Activated CD4-positive, CD25-positive, alpha-beta regulatory T cell treated with anti-CD3 and anti-CD28 coated beads, Interleukin-2, amount 50 U/mL, for 16 hours (primary cell): ENCODE data around the gene LPIN3.
A peak's percentile ranks its signal among the peaks of the same experiment; 100 is the strongest.
"Not testable (repeated sequence)": the region's sequence is repeated elsewhere in the genome, so short reads cannot be mapped to it uniquely, and the experiment has no call there.

Source experiments
- DNase-seq: peaks from one replicate; pipeline ENCODE4 v3.0.0-alpha.2; 2020; ENCODE audit warnings: low read depth, low spot score

Gene LPIN3, protein sequence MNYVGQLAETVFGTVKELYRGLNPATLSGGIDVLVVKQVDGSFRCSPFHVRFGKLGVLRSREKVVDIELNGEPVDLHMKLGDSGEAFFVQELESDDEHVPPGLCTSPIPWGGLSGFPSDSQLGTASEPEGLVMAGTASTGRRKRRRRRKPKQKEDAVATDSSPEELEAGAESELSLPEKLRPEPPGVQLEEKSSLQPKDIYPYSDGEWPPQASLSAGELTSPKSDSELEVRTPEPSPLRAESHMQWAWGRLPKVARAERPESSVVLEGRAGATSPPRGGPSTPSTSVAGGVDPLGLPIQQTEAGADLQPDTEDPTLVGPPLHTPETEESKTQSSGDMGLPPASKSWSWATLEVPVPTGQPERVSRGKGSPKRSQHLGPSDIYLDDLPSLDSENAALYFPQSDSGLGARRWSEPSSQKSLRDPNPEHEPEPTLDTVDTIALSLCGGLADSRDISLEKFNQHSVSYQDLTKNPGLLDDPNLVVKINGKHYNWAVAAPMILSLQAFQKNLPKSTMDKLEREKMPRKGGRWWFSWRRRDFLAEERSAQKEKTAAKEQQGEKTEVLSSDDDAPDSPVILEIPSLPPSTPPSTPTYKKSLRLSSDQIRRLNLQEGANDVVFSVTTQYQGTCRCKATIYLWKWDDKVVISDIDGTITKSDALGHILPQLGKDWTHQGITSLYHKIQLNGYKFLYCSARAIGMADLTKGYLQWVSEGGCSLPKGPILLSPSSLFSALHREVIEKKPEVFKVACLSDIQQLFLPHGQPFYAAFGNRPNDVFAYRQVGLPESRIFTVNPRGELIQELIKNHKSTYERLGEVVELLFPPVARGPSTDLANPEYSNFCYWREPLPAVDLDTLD

DNA sequence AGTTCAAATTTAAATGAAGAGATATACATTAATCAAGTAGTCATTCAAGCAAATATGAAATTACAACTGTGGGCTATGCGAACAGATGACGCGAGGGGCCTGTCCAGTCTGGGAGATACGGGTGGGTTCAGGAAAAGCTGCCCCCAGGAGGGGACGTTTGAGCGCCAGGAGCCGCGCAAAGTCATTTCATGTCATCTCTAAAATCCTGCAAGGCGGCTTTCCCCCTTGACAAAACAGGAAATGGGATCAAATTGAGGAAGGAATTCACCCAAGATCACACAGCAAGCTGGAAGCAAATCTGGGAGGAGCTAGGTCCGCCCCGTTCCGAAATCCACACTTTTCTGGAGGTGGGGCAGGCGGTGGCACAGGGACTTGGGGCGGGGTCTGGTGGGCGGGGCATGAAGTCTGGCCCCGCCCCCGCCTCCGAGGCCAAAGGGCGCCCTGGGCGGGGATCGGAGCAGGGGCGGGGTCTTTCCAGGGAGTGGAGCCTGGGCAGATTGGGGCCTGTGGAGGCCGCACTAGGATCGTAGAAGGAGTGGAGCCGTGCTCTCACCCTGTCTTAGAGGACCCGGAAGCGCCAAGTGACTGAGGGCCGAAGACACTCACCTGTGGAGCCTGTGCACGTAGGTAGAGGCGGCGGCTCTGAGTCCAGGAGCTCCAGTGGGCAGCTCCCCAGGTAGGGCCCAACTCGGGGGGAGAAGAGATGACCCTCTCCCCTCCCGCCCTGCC is at the start of gene LPIN3:
LPIN3 (plus strand) TSS at position 495 of the 729 bp plus-strand sequence. CDS start 4,983 bp downstream, outside the sequence.
- peak; percentile 13 for DNase-seq

GRCh38 chr20:41293269-41294037 is 47.2 kb upstream of the LPIN3 start:
- DNase-seq, result no peak

DNA sequence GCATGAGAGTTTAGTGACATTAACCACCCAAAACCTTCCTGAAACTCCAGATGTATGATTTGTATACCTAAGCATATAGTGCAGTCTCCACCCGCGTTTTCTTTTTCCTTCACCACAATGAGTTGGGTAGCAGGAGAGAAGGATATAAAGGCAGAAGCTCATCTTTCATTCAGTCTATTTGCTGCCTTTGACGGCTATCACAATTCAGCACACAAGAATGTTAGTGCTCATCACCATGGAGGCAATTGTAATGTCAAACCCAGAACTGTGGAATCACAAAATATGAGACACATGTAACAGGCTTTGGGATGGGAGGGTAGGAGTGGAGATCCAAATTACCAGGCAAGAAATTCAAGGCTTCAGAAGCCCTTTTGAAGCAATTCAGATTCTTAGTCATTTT is 40.7 kb upstream of the LPIN3 start:
- no peak for DNase-seq

DNA sequence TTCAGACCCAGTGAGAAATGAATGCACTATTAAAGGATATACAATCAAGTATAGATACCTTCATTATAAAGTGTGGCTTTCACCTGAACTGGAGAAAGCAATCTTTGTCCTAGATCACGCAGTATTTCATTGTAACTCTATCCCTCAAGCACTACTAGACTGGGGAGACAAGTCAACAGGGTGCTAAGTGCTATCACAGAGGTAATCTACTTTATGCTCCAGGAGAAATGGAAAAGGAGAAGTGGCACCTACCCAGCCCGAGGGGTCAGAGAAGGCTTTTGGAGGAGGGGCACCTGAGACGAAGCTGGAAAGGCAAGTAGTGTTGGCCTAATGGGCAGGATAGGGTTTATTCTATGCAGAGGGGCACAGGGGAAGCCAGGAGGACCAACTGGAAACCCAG is 40.2 kb upstream of the LPIN3 start:
- DNase-seq, result no peak

- no peak for DNase-seq
These were observed 39.7 kb upstream of the LPIN3 start for GRCh38 chr20:41300886-41301285.

DNA sequence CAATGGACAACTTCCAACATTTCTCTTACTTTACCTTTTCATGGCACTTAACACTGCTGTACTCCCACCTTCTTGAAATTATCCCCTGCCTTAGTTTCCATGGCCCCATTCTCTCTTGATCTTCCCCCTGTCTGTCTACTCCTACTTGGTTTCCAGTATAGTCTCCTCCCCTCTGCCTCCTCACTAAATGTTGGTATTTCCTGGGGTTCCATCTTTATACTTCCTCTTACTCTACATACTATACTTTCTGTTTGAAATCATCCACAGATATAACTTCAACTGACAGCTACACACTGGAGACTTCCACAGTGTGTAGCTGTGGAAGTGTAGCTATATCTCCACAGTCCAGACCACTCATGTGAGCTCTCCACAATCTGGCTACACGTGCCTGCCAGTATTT is 36.6 kb upstream of the LPIN3 start:
- DNase-seq, result no peak

DNA sequence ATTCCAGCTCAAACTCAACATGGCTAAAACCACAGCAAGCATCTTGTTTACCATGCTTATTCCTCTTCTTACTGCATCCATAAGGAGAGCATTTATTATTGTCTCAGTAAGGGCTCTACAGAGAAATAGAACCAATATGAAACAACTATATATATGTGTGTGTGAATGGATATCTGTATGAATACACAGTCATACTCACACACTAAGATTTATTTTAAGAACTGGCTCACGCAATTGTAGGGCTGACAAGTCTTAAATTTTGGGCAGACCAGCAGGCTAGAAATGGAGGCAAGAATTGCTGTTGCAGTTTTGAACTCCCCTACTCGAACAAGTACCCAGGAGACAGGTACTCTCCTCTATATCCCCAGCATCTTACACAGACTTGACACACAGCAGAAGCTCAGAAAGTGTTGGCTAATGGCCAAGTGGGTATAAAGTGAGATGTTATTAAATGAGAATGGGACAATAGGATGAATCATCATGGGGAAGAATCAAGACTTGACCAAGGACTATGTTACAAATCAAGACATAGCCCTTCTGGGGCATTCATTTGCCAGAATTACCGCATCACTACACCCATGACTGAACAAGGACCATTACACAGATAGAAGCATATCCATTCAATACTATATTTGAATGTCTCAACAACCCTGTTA is 36.1 kb upstream of the LPIN3 start:
- no peak for DNase-seq

- DNase-seq, result no peak
These were observed 34.4 kb upstream of the LPIN3 start for GRCh38 chr20:41306061-41306727.

DNA sequence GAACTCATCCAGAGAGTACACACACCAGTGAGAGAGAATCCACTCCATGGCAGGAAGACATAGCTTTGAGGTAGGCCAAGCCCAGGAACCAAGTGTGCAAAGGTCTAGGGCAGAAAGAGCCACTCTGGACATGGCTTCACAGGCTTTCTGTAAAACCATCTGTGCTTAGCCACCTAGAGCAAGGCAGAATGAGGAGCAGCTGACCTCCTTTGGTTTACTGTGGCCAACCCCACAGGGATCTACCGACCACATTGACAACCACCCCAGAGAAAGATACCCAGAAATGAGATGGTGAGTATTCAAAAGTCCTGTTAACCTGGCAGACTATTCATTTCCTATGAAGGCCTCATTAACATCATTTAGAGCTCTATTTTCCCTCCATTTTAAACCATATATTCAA is 33.6 kb upstream of the LPIN3 start:
- no peak for DNase-seq

DNA sequence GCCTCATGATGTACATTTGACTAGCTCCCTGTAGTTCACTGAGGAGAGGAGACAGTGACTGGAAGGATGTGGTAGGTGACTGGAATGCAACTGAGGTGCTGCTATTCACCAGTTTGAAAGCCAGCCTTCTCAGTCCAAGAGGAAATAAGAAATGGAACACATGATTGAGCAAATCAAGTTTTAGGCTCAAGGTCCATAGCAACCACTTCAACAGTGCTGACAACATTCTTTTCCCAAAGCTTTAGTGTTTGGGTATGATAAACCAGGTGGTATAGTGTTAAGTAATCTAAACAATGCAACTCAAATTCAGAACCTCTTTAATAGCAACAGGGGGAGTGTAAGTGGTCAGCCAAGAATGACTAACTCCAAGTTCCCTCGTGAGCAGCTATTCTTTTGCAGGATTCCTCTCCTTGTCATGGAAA is 32.3 kb upstream of the LPIN3 start:
- DNase-seq, result no peak

GRCh38 chr20:41308726-41309413 is 31.8 kb upstream of the LPIN3 start:
- DNase-seq, result no peak

- no peak for DNase-seq
These were observed 30.8 kb upstream of the LPIN3 start for GRCh38 chr20:41309817-41310216.

- DNase-seq, result not testable (repeated sequence)
These were observed 28.6 kb upstream of the LPIN3 start for GRCh38 chr20:41312009-41312408.

DNA sequence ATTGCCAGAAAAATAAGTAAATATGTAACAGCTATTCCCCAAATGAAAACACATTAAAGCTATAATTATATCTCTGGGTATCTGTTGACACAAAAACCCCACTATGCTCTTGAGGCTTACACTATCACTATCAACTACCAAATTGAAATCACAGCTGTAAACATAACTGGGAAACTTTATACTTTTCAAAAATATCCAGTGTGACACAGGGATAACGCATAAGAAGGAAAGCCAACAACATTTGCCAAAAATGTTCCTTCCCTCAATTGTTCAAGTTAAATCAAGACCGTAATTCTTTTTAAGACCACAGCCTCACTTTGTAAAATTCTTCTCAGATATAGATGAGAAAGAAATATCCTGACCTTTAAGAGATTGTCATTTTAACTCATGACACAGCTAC is 26.2 kb upstream of the LPIN3 start:
- no peak for DNase-seq

DNA sequence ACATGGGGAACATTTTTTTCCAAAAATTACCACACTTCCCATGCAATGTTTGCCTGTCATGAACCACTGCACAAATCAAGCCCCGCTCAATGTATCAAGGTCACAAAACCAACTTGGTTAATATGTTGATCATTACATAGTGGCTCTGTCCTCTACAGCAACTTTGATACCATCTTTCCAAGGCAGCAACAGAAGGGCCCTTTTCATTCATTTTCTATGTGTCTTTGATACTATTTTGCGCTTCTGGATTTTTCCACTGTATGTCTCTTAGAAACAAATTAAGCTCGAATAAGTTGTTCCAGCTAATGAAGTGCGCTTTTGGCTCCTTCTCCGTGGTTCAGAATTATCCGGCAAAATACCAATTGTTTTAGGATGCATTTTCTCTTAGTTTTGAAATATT is 24.6 kb upstream of the LPIN3 start:
- no peak for DNase-seq

DNA sequence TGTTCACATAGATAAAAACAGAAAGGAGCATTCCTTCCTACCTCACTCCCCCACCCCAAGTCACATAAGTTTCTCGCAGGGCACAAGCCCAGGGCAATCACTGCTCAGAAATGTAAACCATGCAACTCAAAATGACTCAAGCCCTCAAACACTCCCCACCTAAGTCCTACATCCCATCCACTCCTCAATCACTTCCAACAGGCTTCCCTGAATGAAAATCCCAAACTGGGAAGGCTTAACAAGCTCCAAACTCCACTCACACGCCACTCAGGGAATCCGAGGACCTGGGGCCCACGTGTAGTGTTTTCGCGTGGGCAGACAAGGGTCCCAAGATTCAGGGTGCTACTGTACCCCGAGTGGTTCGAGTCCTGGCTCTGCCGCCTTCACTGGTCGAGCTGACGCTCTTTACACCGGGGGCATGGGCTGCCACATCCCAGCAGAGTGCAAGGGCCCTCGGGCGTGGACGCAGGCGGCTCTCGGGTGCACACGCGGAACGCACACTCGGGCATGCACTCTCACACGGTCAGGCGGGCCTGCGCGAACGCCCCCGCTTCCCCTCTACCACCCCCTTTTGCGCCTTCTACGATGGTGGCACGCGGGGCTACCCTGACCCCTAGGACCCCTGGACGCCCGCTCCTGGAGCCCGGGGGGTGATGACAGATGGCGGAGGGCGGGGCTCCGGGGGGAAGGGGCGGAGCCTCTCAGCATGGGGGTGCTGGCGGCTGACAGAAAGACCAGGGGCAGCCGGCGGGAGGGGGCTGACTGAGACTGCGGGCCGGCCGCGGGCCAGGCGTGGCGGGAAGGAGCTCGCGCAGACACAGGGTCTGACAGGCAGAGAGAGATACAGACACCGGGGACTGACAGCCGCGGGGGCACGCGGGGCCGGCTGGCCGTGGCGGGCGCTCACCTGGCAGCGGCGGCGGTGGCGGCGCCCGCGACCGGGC is 23.7 kb upstream of the LPIN3 start:
- DNase-seq, result peak; percentile 44

DNA sequence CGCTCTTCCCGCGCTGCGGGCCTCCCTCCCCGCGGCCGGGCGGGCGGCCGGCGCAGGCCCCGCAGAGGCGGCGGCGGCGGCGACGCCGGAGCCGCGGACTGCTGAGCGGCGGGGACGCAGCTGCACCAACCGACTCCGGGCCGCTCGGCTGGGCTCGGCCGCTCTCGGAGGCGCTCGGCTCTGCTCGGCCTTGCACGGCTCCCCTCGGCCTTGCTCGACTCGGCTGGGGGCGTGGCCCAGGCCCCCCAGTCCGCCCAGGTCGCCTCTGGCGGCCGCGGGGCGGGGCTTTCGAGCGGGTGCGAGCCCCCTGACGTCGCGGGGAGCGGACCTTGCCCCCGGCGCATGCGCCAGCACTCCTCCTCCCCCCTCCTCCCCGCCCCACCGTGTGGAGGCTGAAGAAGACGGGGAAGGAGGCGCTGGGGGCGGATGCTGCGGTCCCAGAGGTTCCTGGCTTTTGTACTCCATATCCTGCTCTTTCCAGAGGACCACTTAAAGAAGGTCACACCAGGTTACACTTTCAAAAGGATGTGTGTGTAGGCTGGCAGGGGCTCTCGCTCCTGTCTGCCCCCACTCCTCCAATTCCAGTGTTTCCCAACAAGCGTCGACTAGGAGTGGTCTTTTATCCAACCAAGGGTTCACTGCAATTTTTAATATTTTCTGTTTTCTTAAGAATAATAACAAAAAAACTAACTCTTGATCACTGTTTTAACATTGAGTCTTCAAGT is 22.9 kb upstream of the LPIN3 start, which contains the start of gene ZHX3:
ZHX3 (minus strand) TSS at position 186 of the 725 bp plus-strand sequence. CDS start 112,815 bp downstream, outside the sequence.
- DNase-seq, result peak; percentile 88

GRCh38 chr20:41318271-41318649 is 22.4 kb upstream of the LPIN3 start:
- no peak for DNase-seq
